Retina (tissue), 1 donor: Measurements from ENCODE around the gene ABHD2.
"Not testable (repeated sequence)": the region's sequence is repeated elsewhere in the genome, so short reads cannot be mapped to it uniquely, and the experiment has no call there.

Experiments used
- DNase-seq: peaks from one replicate; pipeline ENCODE4 v3.0.0-alpha.2; 2016

The ABHD2 gene

GRCh38 chr15:89075846-89076245, 12.4 kb upstream of the ABHD2 start:
- no peak for DNase-seq

GRCh38 chr15:89077750-89078149, 10.5 kb upstream of the ABHD2 start:
- no peak for DNase-seq

GRCh38 chr15:89078851-89079810, 9.1 kb upstream of the ABHD2 start:
- no peak for DNase-seq

- DNase-seq, result no peak
Measured at GRCh38 chr15:89081878-89082277, 6.4 kb upstream of the ABHD2 start.

- DNase-seq, result no peak
Measured at GRCh38 chr15:89083246-89083645, 5.0 kb upstream of the ABHD2 start.

- no peak for DNase-seq
Measured at GRCh38 chr15:89085289-89085926, 2.8 kb upstream of the ABHD2 start.

- not testable (repeated sequence) for DNase-seq
Measured at GRCh38 chr15:89085933-89086332, 2.3 kb upstream of the ABHD2 start.

- not testable (repeated sequence) for DNase-seq
Measured at GRCh38 chr15:89086390-89086789, 1.9 kb upstream of the ABHD2 start.

GRCh38 chr15:89087161-89087829, 961 bp upstream of the ABHD2 start:
- no peak for DNase-seq

- DNase-seq, result no peak
Measured at GRCh38 chr15:89088605-89089315, 504 bp downstream of the ABHD2 start.

- no peak for DNase-seq
Measured at GRCh38 chr15:89089316-89090230, 1.3 kb downstream of the ABHD2 start.

- peak; percentile 27 for DNase-seq
Measured at GRCh38 chr15:89090791-89091626, 2.8 kb downstream of the ABHD2 start.

GRCh38 chr15:89091627-89092220, 3.5 kb downstream of the ABHD2 start:
- DNase-seq, result no peak

GRCh38 chr15:89093509-89093908, 5.3 kb downstream of the ABHD2 start:
- DNase-seq, result no peak

GRCh38 chr15:89095073-89095472, 6.8 kb downstream of the ABHD2 start:
- no peak for DNase-seq

GRCh38 chr15:89095556-89095955, 7.3 kb downstream of the ABHD2 start:
- DNase-seq, result no peak

- no peak for DNase-seq
Measured at GRCh38 chr15:89096664-89097063, 8.4 kb downstream of the ABHD2 start.

GRCh38 chr15:89097313-89097712, 9.1 kb downstream of the ABHD2 start:
- DNase-seq, result no peak

- DNase-seq, result no peak
Measured at GRCh38 chr15:89098281-89098680, 10.0 kb downstream of the ABHD2 start.

- DNase-seq, result no peak
Measured at GRCh38 chr15:89099968-89100367, 11.7 kb downstream of the ABHD2 start.
